Measurements from ENCODE around the gene HADHB.

- TF ChIP-seq SP2 (CRISPR knock-in tag; IDR thresholded peaks at IDR 0.05) (no peak), CC2D1A (CRISPR knock-in tag; IDR thresholded peaks at IDR 0.05) (no peak), CREM (IDR thresholded peaks at IDR 0.05) (no peak), CREM (CRISPR knock-in tag; IDR thresholded peaks at IDR 0.05) (no peak), TAF15 (IDR thresholded peaks at IDR 0.05; ENCODE audit: low read depth, low read length, poor library complexity, severe bottlenecking) (no peak), CBX1 (IDR thresholded peaks at IDR 0.05; ENCODE audit: low read depth) (no peak), SIN3A (IDR thresholded peaks at IDR 0.05; ENCODE audit: borderline replicate concordance, low read depth, low read length) (no peak), ZFYVE20 (CRISPR knock-in tag; IDR thresholded peaks at IDR 0.05; ENCODE audit: borderline replicate concordance, low read depth) (no peak), EZH2 (conservative IDR thresholded peaks at IDR 0.05; ENCODE audit: low read depth, low read length) (no peak), MAZ (IDR thresholded peaks at IDR 0.05; ENCODE audit: borderline replicate concordance, low read depth, low read length) (no peak), MAZ (CRISPR knock-in tag; IDR thresholded peaks at IDR 0.05; ENCODE audit: low read depth) (no peak), RARA (CRISPR knock-in tag; IDR thresholded peaks at IDR 0.05) (no peak), CEBPB (IDR thresholded peaks at IDR 0.05; ENCODE audit: borderline replicate concordance, low read depth, low read length) (no peak)
- TF ChIP-seq, protein P1, sequence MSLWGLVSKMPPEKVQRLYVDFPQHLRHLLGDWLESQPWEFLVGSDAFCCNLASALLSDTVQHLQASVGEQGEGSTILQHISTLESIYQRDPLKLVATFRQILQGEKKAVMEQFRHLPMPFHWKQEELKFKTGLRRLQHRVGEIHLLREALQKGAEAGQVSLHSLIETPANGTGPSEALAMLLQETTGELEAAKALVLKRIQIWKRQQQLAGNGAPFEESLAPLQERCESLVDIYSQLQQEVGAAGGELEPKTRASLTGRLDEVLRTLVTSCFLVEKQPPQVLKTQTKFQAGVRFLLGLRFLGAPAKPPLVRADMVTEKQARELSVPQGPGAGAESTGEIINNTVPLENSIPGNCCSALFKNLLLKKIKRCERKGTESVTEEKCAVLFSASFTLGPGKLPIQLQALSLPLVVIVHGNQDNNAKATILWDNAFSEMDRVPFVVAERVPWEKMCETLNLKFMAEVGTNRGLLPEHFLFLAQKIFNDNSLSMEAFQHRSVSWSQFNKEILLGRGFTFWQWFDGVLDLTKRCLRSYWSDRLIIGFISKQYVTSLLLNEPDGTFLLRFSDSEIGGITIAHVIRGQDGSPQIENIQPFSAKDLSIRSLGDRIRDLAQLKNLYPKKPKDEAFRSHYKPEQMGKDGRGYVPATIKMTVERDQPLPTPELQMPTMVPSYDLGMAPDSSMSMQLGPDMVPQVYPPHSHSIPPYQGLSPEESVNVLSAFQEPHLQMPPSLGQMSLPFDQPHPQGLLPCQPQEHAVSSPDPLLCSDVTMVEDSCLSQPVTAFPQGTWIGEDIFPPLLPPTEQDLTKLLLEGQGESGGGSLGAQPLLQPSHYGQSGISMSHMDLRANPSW (CRISPR knock-in tag; IDR thresholded peaks at IDR 0.05; ENCODE audit: borderline replicate concordance), result no peak
- TF ChIP-seq, protein P2, sequence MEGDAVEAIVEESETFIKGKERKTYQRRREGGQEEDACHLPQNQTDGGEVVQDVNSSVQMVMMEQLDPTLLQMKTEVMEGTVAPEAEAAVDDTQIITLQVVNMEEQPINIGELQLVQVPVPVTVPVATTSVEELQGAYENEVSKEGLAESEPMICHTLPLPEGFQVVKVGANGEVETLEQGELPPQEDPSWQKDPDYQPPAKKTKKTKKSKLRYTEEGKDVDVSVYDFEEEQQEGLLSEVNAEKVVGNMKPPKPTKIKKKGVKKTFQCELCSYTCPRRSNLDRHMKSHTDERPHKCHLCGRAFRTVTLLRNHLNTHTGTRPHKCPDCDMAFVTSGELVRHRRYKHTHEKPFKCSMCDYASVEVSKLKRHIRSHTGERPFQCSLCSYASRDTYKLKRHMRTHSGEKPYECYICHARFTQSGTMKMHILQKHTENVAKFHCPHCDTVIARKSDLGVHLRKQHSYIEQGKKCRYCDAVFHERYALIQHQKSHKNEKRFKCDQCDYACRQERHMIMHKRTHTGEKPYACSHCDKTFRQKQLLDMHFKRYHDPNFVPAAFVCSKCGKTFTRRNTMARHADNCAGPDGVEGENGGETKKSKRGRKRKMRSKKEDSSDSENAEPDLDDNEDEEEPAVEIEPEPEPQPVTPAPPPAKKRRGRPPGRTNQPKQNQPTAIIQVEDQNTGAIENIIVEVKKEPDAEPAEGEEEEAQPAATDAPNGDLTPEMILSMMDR (CRISPR knock-in tag; IDR thresholded peaks at IDR 0.05), result no peak
- TF ChIP-seq, protein P3, sequence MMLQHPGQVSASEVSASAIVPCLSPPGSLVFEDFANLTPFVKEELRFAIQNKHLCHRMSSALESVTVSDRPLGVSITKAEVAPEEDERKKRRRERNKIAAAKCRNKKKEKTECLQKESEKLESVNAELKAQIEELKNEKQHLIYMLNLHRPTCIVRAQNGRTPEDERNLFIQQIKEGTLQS (CRISPR knock-in tag; IDR thresholded peaks at IDR 0.05), result no peak
Observed at GRCh38 chr2:26255759-26256384, 11.1 kb downstream of the HADHB start.
